HG03520 (cell line): ENCODE data around the gene DTYMK.
"Not testable (repeated sequence)": the region's sequence is repeated elsewhere in the genome, so short reads cannot be mapped to it uniquely, and the experiment has no call there.

ENCODE experiments used
- ATAC-seq: cut with Tn5 transposase; IDR thresholded peaks from one replicate; pipeline ENCODE4 v1.9.1; 2021; ENCODE audit warnings: mild to moderate bottlenecking, moderate library complexity; ENCODE audit not compliant: unreplicated experiment

The DTYMK gene

DNA sequence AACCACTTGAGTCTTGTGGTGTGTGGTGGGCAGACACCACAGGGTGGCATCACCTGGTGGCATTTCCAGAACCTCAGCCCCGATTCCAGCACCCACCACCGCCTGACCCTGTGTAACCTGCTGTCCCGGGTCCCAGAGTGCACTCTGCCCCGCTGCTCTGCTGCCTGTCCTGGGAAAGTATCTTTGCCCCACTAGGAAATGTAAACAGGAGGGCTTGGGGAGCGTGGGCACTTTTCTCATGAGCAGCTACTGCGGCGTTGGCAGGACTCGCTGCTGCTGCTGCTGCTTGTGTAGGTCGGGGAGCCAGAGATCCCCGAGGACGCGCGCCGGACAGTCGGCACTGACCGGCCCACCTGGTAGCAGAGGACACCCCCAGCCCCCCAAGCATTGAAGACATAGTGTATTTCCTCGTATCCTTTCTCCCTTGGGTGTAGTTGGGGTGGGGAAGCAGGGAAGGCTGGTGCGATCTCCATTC is 13.4 kb downstream of the DTYMK start:
- no peak for ATAC-seq

GRCh38 chr2:241672243-241673188 is 14.1 kb downstream of the DTYMK start:
- ATAC-seq = no peak

- no peak for ATAC-seq
Measured at GRCh38 chr2:241671457-241672240, 15.0 kb downstream of the DTYMK start.

DNA sequence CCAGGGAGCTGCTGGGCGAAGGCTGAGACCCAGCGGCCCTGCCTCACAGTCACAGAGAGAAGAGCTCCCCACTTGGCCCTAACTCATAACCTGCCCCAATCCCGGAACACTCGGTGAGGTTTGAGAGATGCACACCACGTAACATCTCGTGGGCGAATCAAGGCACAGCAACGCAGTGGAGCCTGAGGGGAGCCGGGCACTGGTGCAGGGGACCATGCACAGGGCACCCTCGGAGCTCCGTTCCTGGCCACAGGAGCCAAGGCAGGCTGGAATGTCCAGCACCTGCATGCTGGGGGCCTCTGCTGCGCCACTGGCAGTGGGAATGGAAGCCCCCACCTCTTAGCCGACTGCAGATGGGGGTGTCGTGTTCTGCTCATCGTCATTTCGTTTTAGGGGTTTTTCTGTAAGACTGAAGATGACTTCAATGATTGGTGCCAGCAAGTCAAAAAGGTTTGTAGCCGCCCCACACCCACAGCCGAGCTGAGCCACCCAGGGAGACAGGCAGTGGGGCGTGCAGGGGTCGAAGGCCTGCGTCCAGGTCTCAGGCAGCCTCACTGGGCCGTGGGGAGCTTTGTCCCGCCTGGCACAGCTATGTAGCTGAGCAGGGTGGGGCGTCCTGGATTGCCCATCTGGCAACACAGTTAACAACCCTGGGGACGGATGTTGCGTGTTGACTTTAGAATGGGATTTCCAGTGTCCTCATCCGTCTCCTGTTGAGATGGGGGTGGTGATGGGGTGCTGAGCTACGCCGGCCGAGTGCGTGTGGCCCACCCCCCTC is 16.1 kb downstream of the DTYMK start:
- ATAC-seq = no peak

DNA sequence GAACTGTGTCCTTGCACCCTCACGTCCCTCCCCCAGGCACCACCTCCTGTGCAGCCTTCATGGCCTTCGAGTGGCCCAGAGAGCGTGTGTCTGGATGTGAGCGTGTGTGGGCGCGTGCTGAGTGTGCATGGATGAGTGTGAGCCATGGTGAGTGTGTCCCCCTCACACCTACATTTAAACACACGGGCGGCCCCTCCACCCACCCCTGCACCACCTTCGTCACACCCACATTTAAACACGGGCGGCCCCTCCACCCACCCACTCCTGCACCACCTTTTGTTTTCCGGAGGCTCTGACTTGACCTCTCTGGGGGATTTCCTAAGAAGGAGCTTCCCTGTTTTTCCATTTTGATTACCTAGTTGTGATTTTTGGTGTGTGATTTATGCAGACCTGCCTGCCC is 17.8 kb downstream of the DTYMK start:
- ATAC-seq = no peak

DNA sequence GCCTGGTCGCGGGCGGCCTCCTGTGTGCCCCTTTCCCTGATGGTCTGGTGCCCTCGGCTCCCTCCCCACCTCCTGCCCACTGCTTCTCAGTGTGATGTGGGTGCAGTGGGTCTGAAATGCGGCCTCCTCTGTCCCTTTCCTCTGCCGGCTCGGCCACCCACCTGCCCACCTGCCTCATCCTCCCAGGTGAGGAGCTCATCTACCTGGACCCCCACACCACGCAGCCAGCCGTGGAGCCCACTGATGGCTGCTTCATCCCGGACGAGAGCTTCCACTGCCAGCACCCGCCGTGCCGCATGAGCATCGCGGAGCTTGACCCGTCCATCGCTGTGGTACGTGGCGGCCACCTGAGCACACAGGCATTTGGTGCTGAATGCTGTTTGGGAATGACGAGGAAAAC is 18.3 kb downstream of the DTYMK start:
- no peak for ATAC-seq

DNA sequence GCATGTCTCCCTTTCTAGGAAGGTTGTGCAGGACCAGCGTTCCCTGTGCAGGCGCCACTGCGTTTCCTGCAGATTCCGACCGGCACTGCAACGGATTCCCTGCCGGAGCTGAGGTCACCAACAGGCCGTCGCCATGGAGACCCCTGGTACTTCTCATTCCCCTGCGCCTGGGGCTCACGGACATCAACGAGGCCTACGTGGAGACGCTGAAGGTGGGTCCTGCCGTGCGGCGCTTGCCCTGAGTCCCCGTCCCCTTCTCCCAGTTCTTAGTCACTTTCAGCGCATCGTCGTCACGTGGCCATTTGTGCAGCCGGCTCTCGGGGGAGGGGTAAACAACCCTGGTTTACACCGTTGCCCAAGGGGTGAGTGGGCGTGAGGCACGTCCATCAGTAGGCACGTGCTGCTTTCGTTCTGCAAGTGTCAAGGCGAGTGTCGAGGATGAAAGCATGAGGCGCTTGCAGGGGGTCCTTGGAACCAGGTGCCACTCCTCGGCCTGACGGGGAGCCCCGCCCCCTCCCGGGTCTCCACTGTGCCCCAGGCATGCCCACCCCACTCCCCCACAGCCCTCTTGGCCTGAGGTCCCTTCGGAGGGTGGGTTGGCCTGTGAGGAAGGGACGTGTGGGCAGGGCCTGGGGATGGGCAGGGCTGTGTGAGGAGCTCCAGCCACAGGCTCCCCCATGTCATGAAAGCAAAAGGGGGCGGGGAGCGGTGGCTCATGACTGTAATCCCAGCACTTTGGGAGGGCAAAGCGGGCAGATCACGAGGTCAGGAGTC is 19.8 kb downstream of the DTYMK start:
- no peak for ATAC-seq

DNA sequence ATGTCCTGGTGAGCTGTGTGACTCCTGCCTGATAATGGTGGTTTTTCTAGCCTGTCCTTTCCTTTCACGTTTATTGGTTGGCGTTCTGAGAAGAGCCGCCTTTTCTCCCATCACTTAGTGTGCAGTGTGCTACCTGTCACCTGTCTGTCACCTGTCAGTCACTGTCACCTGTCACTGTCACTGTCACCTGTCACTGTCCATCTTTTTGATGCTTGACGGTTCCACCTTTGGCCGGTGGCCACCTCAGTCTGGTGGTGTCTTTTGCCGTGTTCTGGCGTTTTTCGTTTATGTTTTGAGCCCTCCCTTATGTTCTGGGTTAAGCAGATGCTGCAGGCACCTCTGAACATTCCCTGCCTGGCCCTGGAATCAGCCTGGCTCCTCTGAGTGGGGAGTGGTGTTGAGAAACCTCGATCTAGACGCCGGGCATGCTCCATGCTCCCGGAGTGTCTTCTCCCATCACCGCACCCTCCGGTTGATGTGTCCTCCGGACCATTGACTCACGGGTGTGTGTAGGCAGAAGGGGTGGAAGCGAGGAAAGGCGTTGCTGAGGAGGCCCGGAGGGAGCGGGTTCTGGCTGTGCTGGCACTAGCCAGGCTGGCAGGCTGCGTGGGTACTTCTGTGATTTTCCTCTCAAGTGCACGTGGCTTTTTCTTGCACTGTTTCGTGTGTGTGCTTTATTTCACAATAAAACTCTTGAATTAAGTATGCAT is 20.7 kb downstream of the DTYMK start:
- no peak for ATAC-seq

DNA sequence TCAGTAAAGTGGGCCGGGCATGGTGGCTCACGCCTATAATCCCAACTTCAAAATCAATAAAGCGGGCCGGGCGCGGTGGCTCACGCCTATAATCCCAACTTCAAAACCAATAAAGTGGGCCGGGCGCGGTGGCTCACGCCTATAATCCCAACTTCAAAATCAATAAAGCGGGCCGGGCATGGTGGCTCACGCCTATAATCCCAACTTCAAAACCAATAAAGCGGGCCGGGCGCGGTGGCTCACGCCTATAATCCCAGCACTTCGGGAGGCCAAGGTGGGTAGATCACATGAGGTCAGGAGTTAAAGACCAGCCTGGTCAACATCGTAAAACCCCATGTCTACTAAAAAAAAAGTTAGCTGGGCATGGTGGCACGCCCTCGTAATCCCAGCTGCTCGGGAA is 23.9 kb downstream of the DTYMK start:
- ATAC-seq = not testable (repeated sequence)

GRCh38 chr2:241660593-241661213 is 25.9 kb downstream of the DTYMK start:
- ATAC-seq = no peak

- no peak for ATAC-seq
Measured at GRCh38 chr2:241659150-241659739, 27.4 kb downstream of the DTYMK start.

GRCh38 chr2:241658296-241658695 is 28.3 kb downstream of the DTYMK start:
- ATAC-seq = no peak

GRCh38 chr2:241657786-241658254 is 28.8 kb downstream of the DTYMK start:
- ATAC-seq = no peak

DNA sequence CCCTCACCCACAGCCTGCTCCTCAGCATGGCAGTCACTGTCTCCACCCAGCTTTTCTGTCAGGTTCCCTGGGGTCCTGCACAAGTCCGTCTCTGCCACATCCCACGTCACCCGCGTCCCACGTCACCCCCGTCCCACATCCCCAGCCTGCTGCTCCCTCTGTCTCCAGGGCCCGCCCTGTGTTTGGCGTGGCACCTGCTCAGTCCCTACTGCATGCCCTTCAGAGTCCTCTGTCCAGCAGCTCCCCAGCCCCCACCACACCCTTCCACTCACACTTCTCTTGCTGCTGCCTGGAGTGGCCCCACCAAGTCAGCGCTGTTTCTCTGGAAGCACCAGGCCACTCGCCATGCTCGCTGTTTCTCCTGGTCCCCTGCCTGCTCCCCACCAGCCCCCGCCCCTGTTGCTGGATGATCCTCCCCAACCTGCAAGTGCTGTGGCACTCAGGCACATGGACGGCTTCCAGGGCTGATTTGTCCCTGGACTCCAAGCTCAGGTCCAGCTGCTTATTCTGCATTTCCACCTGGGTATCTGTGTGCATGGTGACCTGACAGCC is 30.3 kb downstream of the DTYMK start:
- no peak for ATAC-seq

DNA sequence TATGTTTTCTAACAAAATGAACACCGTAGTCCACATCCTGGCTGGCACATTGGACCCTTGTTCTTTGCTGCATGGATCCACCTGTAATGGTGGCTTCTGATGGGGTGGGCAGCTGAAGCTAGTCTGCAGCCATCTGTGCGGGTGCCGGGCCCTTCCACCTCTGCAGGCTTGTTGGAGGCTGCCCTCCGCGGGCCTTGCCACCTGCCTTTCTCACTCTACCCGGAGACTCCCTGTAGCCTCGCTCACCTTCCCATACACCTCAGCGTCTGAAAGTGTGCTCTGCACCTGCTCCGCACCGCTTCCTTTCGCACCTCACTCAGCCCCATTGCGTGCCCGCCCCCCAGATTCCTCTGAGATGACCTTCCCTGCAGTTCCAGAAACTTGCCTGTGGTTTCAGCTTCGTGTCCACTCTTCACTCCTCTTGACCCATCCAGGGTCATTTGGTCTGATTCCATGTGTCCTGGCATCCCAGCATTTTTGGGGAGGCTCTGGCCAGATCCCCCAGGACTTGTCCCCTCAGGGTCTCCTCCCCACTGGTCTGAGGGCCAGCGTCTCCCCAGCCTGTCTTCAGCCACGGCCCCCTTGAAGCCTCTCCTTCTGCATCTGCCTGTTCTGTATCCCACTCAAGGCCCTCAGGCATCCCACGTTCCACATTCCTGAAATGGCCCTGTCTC is 31.0 kb downstream of the DTYMK start:
- ATAC-seq = no peak

DNA sequence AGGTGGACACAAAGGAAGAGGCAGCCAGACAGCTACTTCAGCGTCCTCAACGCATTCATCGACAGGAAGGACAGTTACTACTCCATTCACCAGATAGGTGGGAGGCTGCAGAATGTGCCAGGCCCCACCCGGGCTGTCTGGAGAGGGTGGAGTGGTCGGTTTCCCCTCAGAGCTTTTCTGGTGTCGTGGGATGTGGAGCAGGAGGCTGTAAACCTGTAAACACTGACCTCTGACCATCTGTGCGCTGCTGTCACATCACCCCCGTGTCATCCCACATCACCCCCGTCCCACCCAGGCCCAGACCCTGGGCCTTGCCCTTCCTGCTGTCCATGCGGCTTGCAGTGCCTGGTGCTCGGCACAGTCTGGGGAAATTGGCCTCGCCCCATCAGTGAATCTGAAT is 32.1 kb downstream of the DTYMK start:
- ATAC-seq = no peak

GRCh38 chr2:241653210-241653750 is 33.3 kb downstream of the DTYMK start:
- ATAC-seq = no peak

- ATAC-seq = no peak
Measured at GRCh38 chr2:241652722-241653121, 33.9 kb downstream of the DTYMK start.
